GM11168 (cell line): ENCODE results near the gene SLC38A8.

Experiments
- in situ Hi-C: fragments of 300-500 bp; cut with MboI; formaldehyde crosslinking; loops from one replicate; pipeline ENCODE4 v1.12.0; 2022; ENCODE audit warnings: low sequenced_read_pairs; ENCODE audit not compliant: unreplicated experiment

The SLC38A8 gene

GRCh38 chr16:83964684-83965443 lies 77.7 kb downstream of the SLC38A8 start:
- in situ Hi-C loops: loop anchor here (25.0 kb wide), 2 partner anchors 97 to 222 kb away; partner anchors contain the start of genes ADAD2 and TAF1C

- in situ Hi-C loops: loop anchor here (25.0 kb wide), 2 partner anchors 99 to 224 kb away; partner anchors contain the start of genes ADAD2 and TAF1C
Observed at GRCh38 chr16:83963277-83964119, 79.1 kb downstream of the SLC38A8 start.

- in situ Hi-C loops: loop anchor here (25.0 kb wide), 2 partner anchors 101 to 226 kb away; partner anchors contain the start of genes ADAD2 and TAF1C
Observed at GRCh38 chr16:83961591-83961990, 81.0 kb downstream of the SLC38A8 start.

DNA sequence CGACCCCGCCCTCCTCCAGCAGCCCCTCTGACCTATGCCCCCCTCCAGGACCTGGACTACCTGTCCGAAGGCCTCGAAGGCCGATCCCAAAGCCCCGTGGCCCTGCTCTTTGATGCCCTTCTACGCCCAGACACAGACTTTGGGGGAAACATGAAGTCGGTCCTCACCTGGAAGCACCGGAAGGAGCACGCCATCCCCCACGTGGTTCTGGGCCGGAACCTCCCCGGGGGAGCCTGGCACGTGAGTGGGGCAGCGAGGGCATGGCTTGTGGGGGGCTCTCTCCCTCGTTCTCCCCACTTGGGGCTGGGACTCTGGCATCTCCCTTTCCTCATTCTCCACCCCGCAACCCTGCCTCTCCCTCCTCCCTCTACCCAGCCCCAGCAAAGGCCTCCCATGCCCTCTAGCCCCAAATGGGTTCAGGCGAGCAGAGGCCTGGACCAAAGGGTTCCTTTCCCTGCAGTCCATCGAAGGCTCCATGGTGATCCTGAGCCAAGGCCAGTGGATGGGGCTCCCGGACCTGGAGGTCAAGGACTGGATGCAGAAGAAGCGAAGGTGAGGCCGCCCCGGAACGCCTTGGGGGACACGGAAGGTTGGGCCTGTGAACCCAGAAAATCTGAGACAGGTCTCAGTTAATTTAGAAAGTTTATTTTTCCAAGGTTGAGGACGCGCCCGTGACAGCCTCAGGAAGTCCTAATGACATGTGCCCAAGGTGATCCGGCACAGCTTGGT lies 81.9 kb downstream of the SLC38A8 start:
- in situ Hi-C loops: loop anchor here (25.0 kb wide), 2 partner anchors 102 to 227 kb away; partner anchors contain the start of genes ADAD2 and TAF1C
